Dedifferentiated amniotic fluid mesenchymal stem cell (primary cell): ENCODE measurements around the gene MAMLD1.

Experiments used
- DNase-seq: peaks from one replicate; pipeline ENCODE4 v3.0.0-alpha.2; 2016; ENCODE audit errors: extremely low spot score

MAMLD1 gene

DNA sequence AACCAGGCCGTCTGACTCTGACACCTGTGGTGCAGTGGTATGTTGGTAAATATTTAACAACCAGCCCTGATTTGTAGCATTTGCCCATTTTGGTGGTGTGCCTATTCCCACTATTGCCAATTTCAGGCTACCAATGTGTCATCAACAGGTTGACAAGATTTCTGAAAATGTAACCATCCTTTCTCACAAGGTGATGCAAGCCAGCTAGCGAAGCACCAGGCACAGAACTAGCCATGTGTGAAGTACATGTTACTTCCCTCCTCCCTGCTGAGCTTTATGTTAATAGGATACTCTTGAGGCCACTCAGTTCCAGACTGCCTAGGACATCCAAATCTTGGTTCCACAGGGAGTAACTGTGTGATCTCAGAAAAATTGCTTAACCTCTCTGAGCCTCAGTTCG lies 7.2 kb upstream of the MAMLD1 start:
- DNase-seq: no peak

DNA sequence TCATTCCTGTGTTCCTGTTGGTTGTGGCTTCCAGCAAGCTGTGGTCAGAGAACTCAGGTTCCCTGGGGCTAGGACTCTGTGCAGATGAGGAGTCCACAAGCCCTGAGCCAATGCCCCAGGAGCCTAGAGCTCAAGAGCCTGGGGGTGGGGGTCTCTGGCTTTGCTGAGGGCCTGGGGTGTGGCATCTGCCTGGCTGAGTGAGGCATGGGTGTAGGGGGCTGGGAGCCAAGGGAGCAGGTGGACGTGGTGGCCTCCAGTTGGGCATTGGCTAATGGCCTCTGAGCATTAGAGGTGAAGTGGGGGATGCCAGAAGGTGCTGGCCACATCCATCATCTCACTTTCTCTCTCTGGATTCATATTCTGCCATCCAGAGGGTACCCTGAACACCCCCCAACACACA lies 5.3 kb upstream of the MAMLD1 start:
- DNase-seq: no peak

GRCh38 chrX:150358651-150359050 lies 4.5 kb upstream of the MAMLD1 start:
- no peak for DNase-seq

GRCh38 chrX:150360331-150360730 lies 2.8 kb upstream of the MAMLD1 start:
- no peak for DNase-seq

DNA sequence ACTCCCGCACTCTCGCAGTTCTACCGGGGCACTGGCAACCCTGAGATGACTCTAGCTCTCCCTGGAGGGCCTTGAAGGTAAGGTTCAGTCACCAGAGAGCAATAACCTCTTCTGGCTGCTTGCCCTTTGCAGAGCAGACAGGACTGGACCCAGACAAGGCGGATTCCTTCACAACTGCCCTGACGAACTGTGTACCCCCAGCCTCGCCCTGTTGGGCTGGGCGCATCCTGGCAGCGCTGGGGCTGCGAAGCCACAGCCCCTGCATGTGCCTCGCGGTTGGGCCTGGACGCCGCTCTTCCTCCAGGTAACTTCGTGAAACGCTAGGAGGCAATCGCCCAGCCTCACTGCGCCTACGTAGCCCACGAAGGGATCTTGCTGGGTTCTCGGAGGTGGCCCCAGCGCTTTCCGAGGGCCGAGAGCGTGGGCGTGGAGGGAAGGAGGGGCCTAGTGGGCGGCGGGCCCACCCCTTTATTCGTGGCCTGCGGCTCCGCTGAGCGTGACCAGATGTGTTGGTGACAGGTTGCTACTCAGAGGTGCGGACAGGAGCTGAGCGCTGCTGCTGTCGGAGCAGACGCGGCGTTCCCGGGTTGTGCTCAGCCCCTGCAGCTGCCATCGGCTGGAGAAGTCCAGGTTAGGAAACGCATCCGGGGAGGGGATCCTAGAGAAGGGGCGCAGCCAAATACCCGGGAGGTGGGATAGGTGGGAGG lies 1.9 kb upstream of the MAMLD1 start:
- DNase-seq: no peak

GRCh38 chrX:150361777-150362351 lies 1.3 kb upstream of the MAMLD1 start:
- no peak for DNase-seq

GRCh38 chrX:150363561-150364346 lies 637 bp downstream of the MAMLD1 start:
- no peak for DNase-seq

GRCh38 chrX:150364347-150365050 lies 1.4 kb downstream of the MAMLD1 start:
- no peak for DNase-seq

DNA sequence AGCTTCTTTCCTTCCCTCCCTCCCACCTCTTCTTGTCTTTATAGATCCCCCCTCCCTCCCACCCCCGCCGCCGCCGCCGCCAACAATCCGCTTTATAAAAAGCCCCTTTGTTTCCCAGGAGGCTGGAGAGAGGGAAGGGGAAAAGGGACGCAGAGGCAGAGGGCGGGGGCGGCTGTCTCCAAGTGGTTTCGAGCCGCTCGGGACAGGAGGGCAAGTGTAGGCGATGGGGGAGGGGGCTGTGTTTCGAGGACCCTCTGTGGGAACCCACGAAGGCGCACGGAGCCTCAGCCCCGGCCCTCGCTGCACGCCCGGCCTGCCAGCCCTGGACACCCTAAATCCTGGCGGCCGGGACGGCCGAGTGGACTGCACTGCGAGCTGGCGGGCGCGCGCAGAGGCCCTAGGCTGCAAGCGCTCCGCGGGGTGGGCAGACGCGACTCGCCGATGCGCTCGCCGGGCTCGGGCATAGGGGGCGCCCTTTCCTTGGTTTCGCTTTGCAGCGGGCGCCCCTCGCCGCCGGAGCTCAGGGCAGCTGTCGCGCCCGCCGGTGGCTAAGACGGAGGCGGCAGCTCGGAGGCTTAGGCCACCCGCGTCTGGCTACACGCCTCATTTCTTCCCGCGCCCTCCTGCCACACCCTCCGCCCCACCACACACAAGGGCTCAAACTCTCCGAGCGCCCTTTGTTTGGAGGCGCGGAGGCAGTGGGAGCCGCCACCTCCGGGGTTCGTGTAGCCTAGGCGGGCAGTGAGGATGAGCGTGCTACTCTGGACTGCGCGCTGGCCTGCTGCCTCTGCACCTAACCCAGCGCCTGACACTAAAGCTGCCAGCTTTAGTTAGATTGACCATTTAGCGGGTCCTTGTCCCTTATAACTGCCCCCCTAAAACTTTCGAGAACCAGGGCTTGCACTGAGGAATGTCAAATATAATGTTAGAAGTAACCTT lies 2.2 kb downstream of the MAMLD1 start:
- DNase-seq: no peak

GRCh38 chrX:150365990-150366911 lies 3.1 kb downstream of the MAMLD1 start:
- DNase-seq: no peak

GRCh38 chrX:150366951-150367545 lies 3.9 kb downstream of the MAMLD1 start:
- no peak for DNase-seq

DNA sequence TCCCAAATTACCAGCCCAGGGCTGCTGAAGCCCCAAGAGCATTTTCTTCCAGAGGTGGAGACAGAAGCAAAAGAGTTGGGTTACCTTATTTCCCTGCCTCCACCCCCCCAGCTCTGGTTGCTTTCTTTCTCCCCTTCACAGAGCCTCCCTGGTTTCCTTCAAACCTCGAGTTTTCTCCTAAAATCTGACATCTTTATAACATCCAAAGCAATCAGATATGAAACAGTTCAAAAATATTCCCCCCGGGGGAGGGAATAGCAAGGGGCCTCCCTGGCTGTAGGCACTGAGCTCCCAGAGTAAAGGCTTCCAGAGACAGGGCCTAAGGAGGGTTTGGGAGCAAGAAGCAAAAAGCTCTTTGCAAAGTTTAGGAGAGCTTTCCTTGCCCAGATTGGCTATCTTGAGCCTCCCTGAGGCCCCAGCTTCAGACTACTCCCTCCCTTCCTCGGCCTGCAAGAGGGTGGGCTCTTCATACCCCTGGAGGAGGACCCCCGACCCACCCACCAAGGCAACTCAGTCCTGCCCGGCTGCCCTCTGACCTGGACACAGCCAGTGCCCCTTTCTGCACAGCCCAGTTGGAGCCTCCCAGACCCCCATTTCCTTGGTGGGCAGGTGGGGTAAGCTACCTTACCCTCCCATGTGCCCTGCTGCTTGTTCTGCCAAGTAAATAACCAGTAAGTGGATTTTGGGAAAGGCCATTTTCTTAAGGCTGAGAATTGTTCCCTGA lies 7.6 kb downstream of the MAMLD1 start:
- DNase-seq: no peak

- no peak for DNase-seq
Observed at GRCh38 chrX:150371877-150372276, 8.8 kb downstream of the MAMLD1 start.

DNA sequence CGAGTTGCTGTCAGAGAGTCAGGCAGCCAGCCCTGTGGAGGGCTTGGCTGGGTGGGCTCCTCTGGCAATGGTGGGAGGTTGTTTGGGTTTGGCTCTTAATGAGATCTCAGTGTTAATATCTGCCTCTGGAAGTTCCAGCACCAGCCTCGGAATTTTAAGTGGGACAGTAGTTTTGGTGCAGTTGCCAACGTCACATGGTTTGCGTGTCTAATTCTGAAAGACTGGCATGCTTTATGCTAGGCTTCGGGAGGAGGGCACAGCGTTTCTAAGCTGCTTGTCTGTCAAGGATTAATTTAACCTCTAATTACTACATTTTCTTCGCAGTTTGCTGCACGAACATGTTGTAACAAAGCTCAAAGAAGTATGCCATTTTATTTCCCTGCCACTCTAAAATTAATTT lies 9.2 kb downstream of the MAMLD1 start:
- no peak for DNase-seq

DNA sequence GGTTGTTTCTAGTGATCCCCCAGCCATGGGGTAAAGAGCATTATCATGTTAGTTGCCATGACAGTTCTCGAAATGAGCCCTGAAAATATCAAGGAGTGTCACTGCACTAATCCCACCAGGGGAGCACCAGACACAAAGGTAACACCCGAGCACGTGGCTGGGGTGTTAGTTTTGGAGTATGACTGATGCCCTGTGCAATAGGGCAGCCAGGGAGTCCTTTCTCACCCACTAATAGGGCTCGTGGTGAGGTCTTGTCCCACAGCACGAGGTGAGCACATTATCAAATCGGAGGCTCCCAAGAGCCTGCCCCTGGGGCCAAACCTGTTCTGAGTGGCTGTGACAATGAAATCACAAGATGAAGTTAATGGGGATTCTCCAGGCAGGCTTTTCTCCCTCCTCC lies 9.6 kb downstream of the MAMLD1 start:
- DNase-seq: no peak

- DNase-seq: no peak
Observed at GRCh38 chrX:150375243-150375770, 12.2 kb downstream of the MAMLD1 start.

DNA sequence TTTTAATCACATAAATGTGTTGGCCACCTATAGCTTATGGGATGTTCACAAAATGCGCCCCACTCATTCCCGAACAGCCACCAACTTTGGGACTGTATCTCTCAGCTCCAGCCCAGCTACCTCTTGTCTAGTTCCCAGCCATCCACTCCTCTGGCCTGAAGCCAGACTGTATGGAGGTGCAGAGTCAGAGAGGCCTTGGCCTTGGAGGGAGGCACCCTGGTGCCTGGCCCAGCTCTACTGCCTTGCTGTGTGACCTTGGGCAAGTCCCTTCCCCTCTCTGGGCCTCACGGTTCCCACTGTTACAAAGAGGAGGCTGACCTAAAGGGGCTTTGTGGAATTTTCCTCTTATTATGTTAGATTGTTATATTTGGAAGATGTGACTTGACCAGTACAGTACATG lies 13.9 kb downstream of the MAMLD1 start:
- no peak for DNase-seq

DNA sequence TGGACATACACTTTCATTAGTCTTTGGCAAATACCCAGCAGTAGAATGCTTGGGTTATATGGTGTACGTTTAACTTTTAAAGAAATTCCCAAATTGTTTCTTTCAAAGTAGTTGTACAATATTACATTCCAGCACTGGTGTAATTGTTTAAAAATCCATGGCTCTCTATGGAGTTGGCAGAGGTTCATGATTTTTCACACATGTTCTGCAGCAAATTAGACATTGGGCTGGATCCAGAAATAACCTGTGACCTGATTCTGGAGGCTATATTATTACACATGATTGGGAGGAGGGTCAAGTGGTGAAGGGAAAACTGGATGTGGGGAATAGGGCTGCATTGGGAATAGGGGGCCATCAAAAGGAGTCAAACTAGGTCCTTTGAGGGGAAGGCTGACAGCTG lies 41.9 kb downstream of the MAMLD1 start:
- DNase-seq: no peak

- no peak for DNase-seq
Observed at GRCh38 chrX:150405576-150405975, 42.5 kb downstream of the MAMLD1 start.
